PFSK-1 (cell line): ENCODE measurements around the gene SMAD1.

Experiments used
- FOXP2 ChIP-seq: optimal IDR thresholded peaks from 2 replicates; pipeline ENCODE3; 2011; ENCODE audit warnings: borderline replicate concordance, control low read depth, inconsistent platforms; ENCODE audit not compliant: insufficient read depth; ENCODE audit errors: extremely low read length, extremely low read depth
- POLR2AphosphoS5 ChIP-seq: IDR thresholded peaks from 2 replicates; pipeline ENCODE4 v1.6.1; 2012; ENCODE audit warnings: low read depth, mild to moderate bottlenecking, control low read depth, low read length, moderate library complexity
- SIN3A ChIP-seq: IDR thresholded peaks from 2 replicates; pipeline ENCODE4 v1.6.1; 2012; ENCODE audit warnings: mild to moderate bottlenecking, low read length, moderate library complexity, borderline replicate concordance; ENCODE audit not compliant: insufficient read depth
- TAF1 ChIP-seq: IDR thresholded peaks from 2 replicates; pipeline ENCODE4 v1.6.1; 2012; ENCODE audit warnings: low read length, control low read depth, borderline replicate concordance; ENCODE audit not compliant: insufficient read depth
- TF ChIP-seq, protein P1 (sequence below), 2 experiments: IDR thresholded peaks; 2 replicates each; pipeline versions ENCODE4 v1.6.1 to v1.8.0; 2011 to 2012; ENCODE audit warnings: low read depth in 2 of 2, low read length in 2 of 2, control low read depth in 1 of 2, inconsistent platforms in 1 of 2, mild to moderate bottlenecking in 1 of 2, moderate library complexity in 1 of 2; ENCODE audit not compliant: insufficient read depth in 1 of 2

DNA sequence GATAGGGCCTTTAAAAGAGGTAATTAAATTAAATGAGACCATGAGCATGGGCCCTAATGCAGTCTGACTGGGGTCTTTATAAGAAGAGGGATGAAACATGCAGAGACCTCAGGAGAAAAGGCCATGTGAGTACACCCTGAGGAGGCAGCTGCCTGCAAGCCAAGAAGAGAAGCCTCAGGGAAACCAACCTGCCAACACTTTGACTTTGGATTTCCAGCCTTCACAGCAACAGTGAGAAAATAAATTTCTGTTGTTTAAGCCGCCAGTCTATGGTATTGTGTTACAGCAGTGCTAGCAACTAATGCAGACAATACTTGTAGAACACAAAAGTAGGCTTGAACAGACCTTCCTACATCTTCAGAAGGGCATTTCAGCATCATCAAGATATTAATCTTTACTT, 52.3 kb downstream of the SMAD1 start:
- no peak for TF ChIP-seq POLR2AphosphoS5
- TF ChIP-seq, protein P1, sequence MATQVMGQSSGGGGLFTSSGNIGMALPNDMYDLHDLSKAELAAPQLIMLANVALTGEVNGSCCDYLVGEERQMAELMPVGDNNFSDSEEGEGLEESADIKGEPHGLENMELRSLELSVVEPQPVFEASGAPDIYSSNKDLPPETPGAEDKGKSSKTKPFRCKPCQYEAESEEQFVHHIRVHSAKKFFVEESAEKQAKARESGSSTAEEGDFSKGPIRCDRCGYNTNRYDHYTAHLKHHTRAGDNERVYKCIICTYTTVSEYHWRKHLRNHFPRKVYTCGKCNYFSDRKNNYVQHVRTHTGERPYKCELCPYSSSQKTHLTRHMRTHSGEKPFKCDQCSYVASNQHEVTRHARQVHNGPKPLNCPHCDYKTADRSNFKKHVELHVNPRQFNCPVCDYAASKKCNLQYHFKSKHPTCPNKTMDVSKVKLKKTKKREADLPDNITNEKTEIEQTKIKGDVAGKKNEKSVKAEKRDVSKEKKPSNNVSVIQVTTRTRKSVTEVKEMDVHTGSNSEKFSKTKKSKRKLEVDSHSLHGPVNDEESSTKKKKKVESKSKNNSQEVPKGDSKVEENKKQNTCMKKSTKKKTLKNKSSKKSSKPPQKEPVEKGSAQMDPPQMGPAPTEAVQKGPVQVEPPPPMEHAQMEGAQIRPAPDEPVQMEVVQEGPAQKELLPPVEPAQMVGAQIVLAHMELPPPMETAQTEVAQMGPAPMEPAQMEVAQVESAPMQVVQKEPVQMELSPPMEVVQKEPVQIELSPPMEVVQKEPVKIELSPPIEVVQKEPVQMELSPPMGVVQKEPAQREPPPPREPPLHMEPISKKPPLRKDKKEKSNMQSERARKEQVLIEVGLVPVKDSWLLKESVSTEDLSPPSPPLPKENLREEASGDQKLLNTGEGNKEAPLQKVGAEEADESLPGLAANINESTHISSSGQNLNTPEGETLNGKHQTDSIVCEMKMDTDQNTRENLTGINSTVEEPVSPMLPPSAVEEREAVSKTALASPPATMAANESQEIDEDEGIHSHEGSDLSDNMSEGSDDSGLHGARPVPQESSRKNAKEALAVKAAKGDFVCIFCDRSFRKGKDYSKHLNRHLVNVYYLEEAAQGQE (IDR thresholded peaks at IDR 0.05; ENCODE audit: insufficient read depth in 1 of 2, low read depth in 2 of 2, low read length in 2 of 2), result no peak
- no peak for TF ChIP-seq TAF1
- TF ChIP-seq SIN3A, result no peak
- TF ChIP-seq FOXP2, result no peak
